ENCODE data around the gene ZRANB3.

The ZRANB3 gene

DNA sequence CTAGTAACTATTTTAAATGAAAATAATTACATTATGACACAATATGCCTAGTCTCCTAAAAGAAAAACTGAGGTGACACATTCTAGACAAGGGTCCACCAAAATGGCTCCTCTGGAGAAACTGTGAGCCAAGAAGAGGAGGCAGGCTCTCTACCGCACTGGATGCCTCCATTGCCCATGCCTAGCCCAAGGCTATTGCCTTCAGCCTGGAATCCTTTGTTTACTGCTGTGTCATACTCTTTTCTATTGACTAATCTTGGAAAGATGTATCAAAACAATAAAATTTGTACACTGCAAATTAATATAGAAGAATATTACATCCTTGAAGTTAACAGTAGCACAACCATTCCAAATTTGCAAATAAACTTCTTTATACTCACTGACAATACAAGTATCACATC lies 311.8 kb downstream of the ZRANB3 start:
- no peak for ATAC-seq
- no peak for TF ChIP-seq PPARA (CRISPR knock-in tag; IDR thresholded peaks at IDR 0.05; ENCODE audit: borderline replicate concordance)
- TF ChIP-seq GLIS3 (CRISPR knock-in tag; IDR thresholded peaks at IDR 0.05) = no peak
- TF ChIP-seq RARB (CRISPR knock-in tag; IDR thresholded peaks at IDR 0.05) = no peak
- TF ChIP-seq SNAI2 (CRISPR knock-in tag; IDR thresholded peaks at IDR 0.05) = no peak
- TF ChIP-seq, protein P1, sequence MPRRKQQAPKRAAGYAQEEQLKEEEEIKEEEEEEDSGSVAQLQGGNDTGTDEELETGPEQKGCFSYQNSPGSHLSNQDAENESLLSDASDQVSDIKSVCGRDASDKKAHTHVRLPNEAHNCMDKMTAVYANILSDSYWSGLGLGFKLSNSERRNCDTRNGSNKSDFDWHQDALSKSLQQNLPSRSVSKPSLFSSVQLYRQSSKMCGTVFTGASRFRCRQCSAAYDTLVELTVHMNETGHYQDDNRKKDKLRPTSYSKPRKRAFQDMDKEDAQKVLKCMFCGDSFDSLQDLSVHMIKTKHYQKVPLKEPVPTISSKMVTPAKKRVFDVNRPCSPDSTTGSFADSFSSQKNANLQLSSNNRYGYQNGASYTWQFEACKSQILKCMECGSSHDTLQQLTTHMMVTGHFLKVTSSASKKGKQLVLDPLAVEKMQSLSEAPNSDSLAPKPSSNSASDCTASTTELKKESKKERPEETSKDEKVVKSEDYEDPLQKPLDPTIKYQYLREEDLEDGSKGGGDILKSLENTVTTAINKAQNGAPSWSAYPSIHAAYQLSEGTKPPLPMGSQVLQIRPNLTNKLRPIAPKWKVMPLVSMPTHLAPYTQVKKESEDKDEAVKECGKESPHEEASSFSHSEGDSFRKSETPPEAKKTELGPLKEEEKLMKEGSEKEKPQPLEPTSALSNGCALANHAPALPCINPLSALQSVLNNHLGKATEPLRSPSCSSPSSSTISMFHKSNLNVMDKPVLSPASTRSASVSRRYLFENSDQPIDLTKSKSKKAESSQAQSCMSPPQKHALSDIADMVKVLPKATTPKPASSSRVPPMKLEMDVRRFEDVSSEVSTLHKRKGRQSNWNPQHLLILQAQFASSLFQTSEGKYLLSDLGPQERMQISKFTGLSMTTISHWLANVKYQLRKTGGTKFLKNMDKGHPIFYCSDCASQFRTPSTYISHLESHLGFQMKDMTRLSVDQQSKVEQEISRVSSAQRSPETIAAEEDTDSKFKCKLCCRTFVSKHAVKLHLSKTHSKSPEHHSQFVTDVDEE (CRISPR knock-in tag; IDR thresholded peaks at IDR 0.05) = no peak
- TF ChIP-seq ZFP30 (CRISPR knock-in tag; IDR thresholded peaks at IDR 0.05) = no peak
- TF ChIP-seq ZNF8 (CRISPR knock-in tag; IDR thresholded peaks at IDR 0.05) = no peak
- TF ChIP-seq, protein P2, sequence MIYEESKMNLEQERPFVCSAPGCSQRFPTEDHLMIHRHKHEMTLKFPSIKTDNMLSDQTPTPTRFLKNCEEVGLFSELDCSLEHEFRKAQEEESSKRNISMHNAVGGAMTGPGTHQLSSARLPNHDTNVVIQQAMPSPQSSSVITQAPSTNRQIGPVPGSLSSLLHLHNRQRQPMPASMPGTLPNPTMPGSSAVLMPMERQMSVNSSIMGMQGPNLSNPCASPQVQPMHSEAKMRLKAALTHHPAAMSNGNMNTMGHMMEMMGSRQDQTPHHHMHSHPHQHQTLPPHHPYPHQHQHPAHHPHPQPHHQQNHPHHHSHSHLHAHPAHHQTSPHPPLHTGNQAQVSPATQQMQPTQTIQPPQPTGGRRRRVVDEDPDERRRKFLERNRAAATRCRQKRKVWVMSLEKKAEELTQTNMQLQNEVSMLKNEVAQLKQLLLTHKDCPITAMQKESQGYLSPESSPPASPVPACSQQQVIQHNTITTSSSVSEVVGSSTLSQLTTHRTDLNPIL (CRISPR knock-in tag; IDR thresholded peaks at IDR 0.05; ENCODE audit: low read depth) = no peak
- TF ChIP-seq, protein P3, sequence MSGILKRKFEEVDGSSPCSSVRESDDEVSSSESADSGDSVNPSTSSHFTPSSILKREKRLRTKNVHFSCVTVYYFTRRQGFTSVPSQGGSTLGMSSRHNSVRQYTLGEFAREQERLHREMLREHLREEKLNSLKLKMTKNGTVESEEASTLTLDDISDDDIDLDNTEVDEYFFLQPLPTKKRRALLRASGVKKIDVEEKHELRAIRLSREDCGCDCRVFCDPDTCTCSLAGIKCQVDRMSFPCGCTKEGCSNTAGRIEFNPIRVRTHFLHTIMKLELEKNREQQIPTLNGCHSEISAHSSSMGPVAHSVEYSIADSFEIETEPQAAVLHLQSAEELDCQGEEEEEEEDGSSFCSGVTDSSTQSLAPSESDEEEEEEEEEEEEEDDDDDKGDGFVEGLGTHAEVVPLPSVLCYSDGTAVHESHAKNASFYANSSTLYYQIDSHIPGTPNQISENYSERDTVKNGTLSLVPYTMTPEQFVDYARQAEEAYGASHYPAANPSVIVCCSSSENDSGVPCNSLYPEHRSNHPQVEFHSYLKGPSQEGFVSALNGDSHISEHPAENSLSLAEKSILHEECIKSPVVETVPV (CRISPR knock-in tag; IDR thresholded peaks at IDR 0.05) = no peak
- TF ChIP-seq, protein P4, sequence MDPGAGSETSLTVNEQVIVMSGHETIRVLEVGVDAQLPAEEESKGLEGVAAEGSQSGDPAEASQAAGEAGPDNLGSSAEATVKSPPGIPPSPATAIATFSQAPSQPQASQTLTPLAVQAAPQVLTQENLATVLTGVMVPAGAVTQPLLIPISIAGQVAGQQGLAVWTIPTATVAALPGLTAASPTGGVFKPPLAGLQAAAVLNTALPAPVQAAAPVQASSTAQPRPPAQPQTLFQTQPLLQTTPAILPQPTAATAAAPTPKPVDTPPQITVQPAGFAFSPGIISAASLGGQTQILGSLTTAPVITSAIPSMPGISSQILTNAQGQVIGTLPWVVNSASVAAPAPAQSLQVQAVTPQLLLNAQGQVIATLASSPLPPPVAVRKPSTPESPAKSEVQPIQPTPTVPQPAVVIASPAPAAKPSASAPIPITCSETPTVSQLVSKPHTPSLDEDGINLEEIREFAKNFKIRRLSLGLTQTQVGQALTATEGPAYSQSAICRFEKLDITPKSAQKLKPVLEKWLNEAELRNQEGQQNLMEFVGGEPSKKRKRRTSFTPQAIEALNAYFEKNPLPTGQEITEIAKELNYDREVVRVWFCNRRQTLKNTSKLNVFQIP (CRISPR knock-in tag; IDR thresholded peaks at IDR 0.05; ENCODE audit: borderline replicate concordance, low read depth) = no peak
- TF ChIP-seq ISL1 (CRISPR knock-in tag; IDR thresholded peaks at IDR 0.05) = no peak
- TF ChIP-seq, protein P5, sequence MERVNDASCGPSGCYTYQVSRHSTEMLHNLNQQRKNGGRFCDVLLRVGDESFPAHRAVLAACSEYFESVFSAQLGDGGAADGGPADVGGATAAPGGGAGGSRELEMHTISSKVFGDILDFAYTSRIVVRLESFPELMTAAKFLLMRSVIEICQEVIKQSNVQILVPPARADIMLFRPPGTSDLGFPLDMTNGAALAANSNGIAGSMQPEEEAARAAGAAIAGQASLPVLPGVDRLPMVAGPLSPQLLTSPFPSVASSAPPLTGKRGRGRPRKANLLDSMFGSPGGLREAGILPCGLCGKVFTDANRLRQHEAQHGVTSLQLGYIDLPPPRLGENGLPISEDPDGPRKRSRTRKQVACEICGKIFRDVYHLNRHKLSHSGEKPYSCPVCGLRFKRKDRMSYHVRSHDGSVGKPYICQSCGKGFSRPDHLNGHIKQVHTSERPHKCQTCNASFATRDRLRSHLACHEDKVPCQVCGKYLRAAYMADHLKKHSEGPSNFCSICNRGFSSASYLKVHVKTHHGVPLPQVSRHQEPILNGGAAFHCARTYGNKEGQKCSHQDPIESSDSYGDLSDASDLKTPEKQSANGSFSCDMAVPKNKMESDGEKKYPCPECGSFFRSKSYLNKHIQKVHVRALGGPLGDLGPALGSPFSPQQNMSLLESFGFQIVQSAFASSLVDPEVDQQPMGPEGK (CRISPR knock-in tag; IDR thresholded peaks at IDR 0.05; ENCODE audit: borderline replicate concordance) = no peak
- TF ChIP-seq ARNTL (CRISPR knock-in tag; IDR thresholded peaks at IDR 0.05; ENCODE audit: borderline replicate concordance, low read depth) = no peak
- no peak for TF ChIP-seq TCF4 (CRISPR knock-in tag; IDR thresholded peaks at IDR 0.05; ENCODE audit: borderline replicate concordance)

DNA sequence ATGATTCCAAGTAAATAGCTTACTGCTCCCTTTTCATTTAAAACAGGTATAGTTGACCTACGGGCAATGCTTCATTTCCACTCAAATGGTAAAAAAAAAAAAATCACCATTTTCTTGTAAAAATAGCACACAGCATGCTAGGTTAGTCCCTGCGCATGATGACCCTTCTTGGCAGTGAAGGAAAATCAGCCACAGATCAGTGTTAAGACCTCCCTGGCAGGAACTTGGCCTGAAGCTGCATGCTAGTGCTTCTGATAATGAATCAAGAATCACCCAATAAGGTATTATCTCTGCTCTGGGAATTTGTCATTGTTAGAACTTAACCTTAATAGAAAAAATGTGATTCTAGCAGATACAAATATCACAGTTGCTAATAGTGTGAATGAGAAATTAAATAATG lies 312.6 kb downstream of the ZRANB3 start:
- no peak for ATAC-seq
- TF ChIP-seq RARB (CRISPR knock-in tag; IDR thresholded peaks at IDR 0.05) (no peak), ZNF70 (CRISPR knock-in tag; IDR thresholded peaks at IDR 0.05) (no peak), CSDC2 (CRISPR knock-in tag; IDR thresholded peaks at IDR 0.05) (no peak), ZFP30 (CRISPR knock-in tag; IDR thresholded peaks at IDR 0.05) (no peak), ARNTL (CRISPR knock-in tag; IDR thresholded peaks at IDR 0.05; ENCODE audit: borderline replicate concordance, low read depth) (no peak), OSR1 (CRISPR knock-in tag; IDR thresholded peaks at IDR 0.05) (no peak)

DNA sequence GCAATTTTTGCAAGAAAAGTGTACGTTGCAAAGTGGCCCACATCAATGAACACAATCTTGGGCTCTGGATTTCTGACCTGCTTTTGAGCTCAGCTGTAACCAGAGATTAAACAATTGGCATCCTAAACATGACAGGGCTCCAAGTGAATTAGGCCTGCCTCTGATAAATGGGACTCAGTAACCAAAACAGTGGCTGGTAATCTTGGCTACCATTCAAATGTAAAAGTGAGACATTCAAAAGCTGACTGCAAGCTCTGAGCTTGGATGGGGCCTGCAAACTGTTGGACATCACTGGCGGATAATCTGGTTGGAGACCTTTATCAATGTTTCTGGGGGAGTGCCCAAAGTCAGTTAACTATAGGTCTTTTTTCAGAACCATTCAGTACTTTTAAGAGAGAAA lies 318.3 kb downstream of the ZRANB3 start:
- no peak for TF ChIP-seq ZNF565 (CRISPR knock-in tag; conservative IDR thresholded peaks at IDR 0.05; ENCODE audit: low read depth)
- TF ChIP-seq OSR1 (CRISPR knock-in tag; IDR thresholded peaks at IDR 0.05) = no peak
- TF ChIP-seq, protein P1 (CRISPR knock-in tag; IDR thresholded peaks at IDR 0.05) = no peak
- TF ChIP-seq TCF4 (CRISPR knock-in tag; IDR thresholded peaks at IDR 0.05; ENCODE audit: borderline replicate concordance) = no peak
- TF ChIP-seq ZFP3 (CRISPR knock-in tag; IDR thresholded peaks at IDR 0.05) = no peak
- TF ChIP-seq ISL1 (CRISPR knock-in tag; IDR thresholded peaks at IDR 0.05) = 0 out of 2 replicates have a peak, but pooled peaks have one; percentile 9
- no peak for TF ChIP-seq RARB (CRISPR knock-in tag; IDR thresholded peaks at IDR 0.05)
- TF ChIP-seq, protein P3 (CRISPR knock-in tag; IDR thresholded peaks at IDR 0.05) = no peak
- ATAC-seq = peak; percentile 30; the same call in 2 of the 3 replicates

Measured in SK-N-SH treated with all-trans-retinoic acid at 6 μM for 48 hours (cell line).